Effector memory CD8-positive, alpha-beta T cell (primary cell): ENCODE results near the gene GALNT10.

ENCODE experiments used
- ATAC-seq: fragments of 150-1000 bp; cut with Tn5 transposase; replicated peaks from 2 replicates; pipeline ENCODE4 v1.10.0; 2021; ENCODE audit warnings: mild to moderate bottlenecking, moderate library complexity
- DNase-seq, 3 experiments: peaks; one replicate each; pipeline ENCODE4 v3.0.0; 2021
- H3K27ac Mint-ChIP-seq, 2 donors: one replicate each; pipeline ENCODE4 v1.8.0; 2022; ENCODE audit warnings: mild to moderate bottlenecking in 2 of 2, mixed read lengths in 2 of 2, moderate library complexity in 2 of 2
- H3K27me3 Mint-ChIP-seq, 2 donors: one replicate each; pipeline ENCODE4 v1.8.0; 2022; ENCODE audit warnings: mixed read lengths in 2 of 2
- H3K36me3 Mint-ChIP-seq: one replicate; pipeline ENCODE4 v1.8.0; 2022; ENCODE audit warnings: mild to moderate bottlenecking, moderate library complexity, mixed read lengths; ENCODE audit not compliant: insufficient read depth
- H3K4me1 Mint-ChIP-seq, 2 donors: one replicate each; pipeline ENCODE4 v1.8.0; 2022; ENCODE audit warnings: low read depth in 2 of 2, mixed read lengths in 2 of 2
- H3K4me3 Mint-ChIP-seq, 2 donors: one replicate each; pipeline ENCODE4 v1.8.0; 2022; ENCODE audit warnings: mild to moderate bottlenecking in 2 of 2, mixed read lengths in 2 of 2, moderate library complexity in 2 of 2
- H3K9me3 Mint-ChIP-seq, 2 donors: one replicate each; pipeline ENCODE4 v1.8.0; 2022; ENCODE audit warnings: mixed read lengths in 2 of 2

The GALNT10 gene

DNA sequence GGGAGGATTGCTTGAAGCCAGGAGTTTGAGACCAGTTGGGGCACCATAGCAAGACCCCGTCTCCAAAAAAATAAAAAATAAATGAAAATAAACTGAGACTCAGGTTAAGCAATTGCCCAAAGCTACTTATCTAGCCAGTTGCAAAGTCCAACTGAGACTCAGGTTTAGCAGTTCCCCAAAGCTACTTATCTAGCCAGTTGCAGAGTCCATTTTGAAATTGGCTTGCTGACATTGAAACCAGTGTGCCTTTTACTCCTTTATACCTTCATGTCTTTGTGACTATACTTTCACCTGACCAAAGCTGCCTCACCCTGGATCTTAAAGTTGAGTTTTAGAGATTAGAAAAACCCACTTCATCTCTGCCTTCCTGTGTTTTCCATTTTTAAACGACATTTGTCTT, 66.5 kb downstream of the GALNT10 start:
- H3K9me3 Mint-ChIP-seq: no peaks in the 10 kb centered on the region
- no peaks in the 10 kb centered on the region for H3K27me3 Mint-ChIP-seq
- H3K36me3 Mint-ChIP-seq: no peaks in the 10 kb centered on the region
- H3K4me1 Mint-ChIP-seq: peaks cover 18 to 32% of the 10 kb centered on the region in 2 donors
- DNase-seq: no peak
- H3K4me3 Mint-ChIP-seq: no peak overlapping the region
- no peak for ATAC-seq
- H3K27ac Mint-ChIP-seq: no peak overlapping the region

DNA sequence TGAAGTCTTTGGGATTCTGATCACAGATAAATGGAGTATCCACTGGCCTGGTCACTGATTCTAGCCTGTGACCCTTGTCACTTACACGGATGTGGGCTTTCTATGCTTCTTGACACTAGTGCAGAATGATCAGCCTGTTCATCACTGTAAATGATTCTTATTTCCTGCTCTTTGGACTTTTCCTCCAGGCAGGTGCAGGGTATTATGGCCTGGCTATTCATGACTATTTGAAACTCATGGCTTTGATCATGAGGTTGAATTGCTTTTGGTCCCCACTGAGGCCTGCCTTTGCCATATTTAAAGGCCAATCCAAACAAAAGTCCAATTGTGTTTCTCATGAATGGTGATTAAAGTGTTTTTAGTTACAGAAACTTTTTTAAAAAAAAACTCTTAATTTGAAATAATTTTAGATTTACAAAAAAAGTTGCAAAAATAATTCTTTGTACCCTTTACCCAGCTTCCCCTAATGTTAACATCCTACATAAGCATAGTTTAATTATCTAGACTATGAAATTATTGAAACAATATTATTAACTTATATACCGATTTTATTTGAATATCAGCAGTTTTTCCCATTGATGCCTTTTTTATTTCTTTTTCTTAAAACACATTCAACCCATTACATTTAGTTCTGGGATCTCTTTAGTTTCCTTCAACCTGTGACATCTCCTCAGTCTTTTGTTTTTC, 68.1 kb downstream of the GALNT10 start:
- no peak overlapping the region for H3K4me3 Mint-ChIP-seq
- ATAC-seq (no peak), DNase-seq (no peak)
- H3K4me1 Mint-ChIP-seq: peaks cover 20 to 24% of the 10 kb centered on the region in 2 donors
- peaks cover 3% of the 10 kb centered on the region for H3K36me3 Mint-ChIP-seq
- H3K27me3 Mint-ChIP-seq: no peaks in the 10 kb centered on the region
- H3K9me3 Mint-ChIP-seq: no peaks in the 10 kb centered on the region
- peak overlapping the region in 1 of 2 donors; percentile 50 for H3K27ac Mint-ChIP-seq

- Mint-ChIP-seq H3K4me3 (no peak overlapping the region), H3K27me3 (no peaks in the 10 kb centered on the region), H3K27ac (peak overlapping the region in 1 of 2 donors; percentile 60), H3K36me3 (peaks cover 3% of the 10 kb centered on the region), H3K4me1 (peaks cover 16 to 24% of the 10 kb centered on the region in 2 donors), H3K9me3 (no peaks in the 10 kb centered on the region)
- no peak for DNase-seq
- no peak for ATAC-seq
These were observed 69.8 kb downstream of the GALNT10 start for GRCh38 chr5:154260224-154260927.

DNA sequence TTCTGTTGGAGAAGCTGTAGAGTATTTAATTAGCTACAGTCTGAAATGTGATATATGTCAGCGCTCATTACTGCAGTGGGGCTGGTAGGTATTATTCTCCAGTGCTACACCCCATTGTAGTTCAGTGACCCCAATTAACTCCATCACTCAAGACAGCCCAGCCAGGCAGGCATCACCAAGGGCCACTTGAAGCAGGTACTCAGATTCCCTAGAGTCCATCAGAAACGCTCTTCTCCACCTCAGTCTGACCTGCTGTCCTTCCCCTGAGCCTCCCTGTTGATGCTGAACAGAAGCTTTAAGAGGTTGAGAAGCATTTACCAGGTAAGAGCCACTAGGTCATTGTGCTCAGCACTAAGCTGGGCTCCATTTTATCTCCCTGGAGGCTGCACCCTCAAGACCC, 71.8 kb downstream of the GALNT10 start:
- no peak for ATAC-seq
- no peaks in the 10 kb centered on the region for H3K9me3 Mint-ChIP-seq
- H3K36me3 Mint-ChIP-seq: peaks cover 3% of the 10 kb centered on the region
- no peak for DNase-seq
- H3K27ac Mint-ChIP-seq: peak overlapping the region in 1 of 2 donors; percentile 88
- peaks cover 12 to 13% of the 10 kb centered on the region in 2 donors for H3K4me1 Mint-ChIP-seq
- no peaks in the 10 kb centered on the region for H3K27me3 Mint-ChIP-seq
- H3K4me3 Mint-ChIP-seq: no peak overlapping the region

GRCh38 chr5:154264549-154265196, 74.1 kb downstream of the GALNT10 start:
- peaks cover 11 to 16% of the 10 kb centered on the region in 2 donors for H3K4me1 Mint-ChIP-seq
- H3K9me3 Mint-ChIP-seq: no peaks in the 10 kb centered on the region
- peak overlapping the region in 1 of 2 donors; percentile 77 for H3K27ac Mint-ChIP-seq
- peaks cover 13% of the 10 kb centered on the region for H3K36me3 Mint-ChIP-seq
- DNase-seq (no peak), ATAC-seq (no peak)
- H3K27me3 Mint-ChIP-seq: no peaks in the 10 kb centered on the region
- no peak overlapping the region for H3K4me3 Mint-ChIP-seq

- peak overlapping the region in 1 of 2 donors; percentile 8 for H3K4me3 Mint-ChIP-seq
- H3K9me3 Mint-ChIP-seq: no peaks in the 10 kb centered on the region
- H3K4me1 Mint-ChIP-seq: peaks cover 13 to 16% of the 10 kb centered on the region in 2 donors
- peaks cover 13% of the 10 kb centered on the region for H3K36me3 Mint-ChIP-seq
- H3K27ac Mint-ChIP-seq: peak overlapping the region in 1 of 2 donors; percentile 13
- DNase-seq (no peak), ATAC-seq (peak; percentile 65)
- no peaks in the 10 kb centered on the region for H3K27me3 Mint-ChIP-seq
These were observed 74.8 kb downstream of the GALNT10 start for GRCh38 chr5:154265197-154265773.

GRCh38 chr5:154267516-154267915, 77.0 kb downstream of the GALNT10 start:
- Mint-ChIP-seq H3K9me3 (no peaks in the 10 kb centered on the region), H3K27me3 (no peaks in the 10 kb centered on the region), H3K4me3 (no peak overlapping the region), H3K36me3 (peaks cover 12% of the 10 kb centered on the region), H3K27ac (peak overlapping the region; percentile 9 to 10), H3K4me1 (peaks cover 24 to 30% of the 10 kb centered on the region in 2 donors)
- DNase-seq (no peak), ATAC-seq (no peak)

- Mint-ChIP-seq H3K27ac (peak overlapping the region in 1 of 2 donors; percentile 9), H3K36me3 (peaks cover 11% of the 10 kb centered on the region), H3K4me1 (peaks cover 30 to 33% of the 10 kb centered on the region in 2 donors), H3K27me3 (no peaks in the 10 kb centered on the region), H3K9me3 (no peaks in the 10 kb centered on the region), H3K4me3 (no peak overlapping the region)
- no peak for ATAC-seq
- DNase-seq: no peak
These were observed 77.5 kb downstream of the GALNT10 start for GRCh38 chr5:154268073-154268472.

DNA sequence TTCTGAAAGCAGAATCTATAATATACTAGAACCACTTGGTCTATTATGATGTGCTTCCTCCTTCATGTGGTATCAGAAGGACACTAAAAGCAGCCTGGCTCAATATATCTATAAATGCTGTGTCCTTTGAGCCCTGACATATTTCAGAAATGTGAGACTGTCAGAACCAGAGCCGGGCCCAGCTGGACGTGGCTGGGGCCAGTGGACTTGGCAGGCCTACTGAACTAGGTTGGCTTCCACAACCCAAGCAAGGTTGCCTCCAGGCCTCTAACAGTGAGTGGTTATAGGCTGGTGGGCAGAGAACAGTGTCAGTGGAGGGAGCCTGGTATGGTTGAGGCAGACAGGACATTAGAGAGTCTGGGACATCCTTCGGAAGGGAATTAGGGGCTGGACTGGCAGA, 78.9 kb downstream of the GALNT10 start:
- no peak for ATAC-seq
- H3K4me1 Mint-ChIP-seq: peaks cover 41 to 43% of the 10 kb centered on the region in 2 donors
- DNase-seq: no peak
- no peaks in the 10 kb centered on the region for H3K27me3 Mint-ChIP-seq
- H3K9me3 Mint-ChIP-seq: no peaks in the 10 kb centered on the region
- H3K36me3 Mint-ChIP-seq: peaks cover 11% of the 10 kb centered on the region
- H3K27ac Mint-ChIP-seq: peak overlapping the region in 1 of 2 donors; percentile 66
- H3K4me3 Mint-ChIP-seq: no peak overlapping the region

- ATAC-seq (no peak), DNase-seq (no peak)
- H3K27me3 Mint-ChIP-seq: no peaks in the 10 kb centered on the region
- no peaks in the 10 kb centered on the region for H3K9me3 Mint-ChIP-seq
- peak overlapping the region; percentile 31 to 86 for H3K27ac Mint-ChIP-seq
- peak overlapping the region in 1 of 2 donors; percentile 59 for H3K4me3 Mint-ChIP-seq
- H3K4me1 Mint-ChIP-seq: peaks cover 41 to 48% of the 10 kb centered on the region in 2 donors
- H3K36me3 Mint-ChIP-seq: peaks cover 11% of the 10 kb centered on the region
These were observed 80.9 kb downstream of the GALNT10 start for GRCh38 chr5:154271466-154271865.

- DNase-seq (no peak), ATAC-seq (no peak)
- Mint-ChIP-seq H3K4me3 (peak overlapping the region; percentile 58 to 59), H3K27ac (peak overlapping the region; percentile 83 to 86), H3K36me3 (peaks cover 11% of the 10 kb centered on the region), H3K9me3 (no peaks in the 10 kb centered on the region), H3K27me3 (no peaks in the 10 kb centered on the region), H3K4me1 (peaks cover 44 to 51% of the 10 kb centered on the region in 2 donors)
These were observed 81.5 kb downstream of the GALNT10 start for GRCh38 chr5:154271936-154272514.

GRCh38 chr5:154273028-154273617, 82.6 kb downstream of the GALNT10 start:
- Mint-ChIP-seq H3K4me3 (peak overlapping the region; percentile 59), H3K27me3 (no peaks in the 10 kb centered on the region), H3K4me1 (peaks cover 50 to 56% of the 10 kb centered on the region in 2 donors), H3K9me3 (no peaks in the 10 kb centered on the region), H3K27ac (peak overlapping the region; percentile 83 to 86), H3K36me3 (peaks cover 10% of the 10 kb centered on the region)
- ATAC-seq (peak; percentile 96), DNase-seq (peak; percentile 5 to 14 (median 5))
